ENCODE measurements around the gene CPE.

GRCh38 chr4:165508372-165509120 is 129.7 kb downstream of the CPE start:
- TF ChIP-seq CTCF (IDR thresholded peaks at IDR 0.05; ENCODE audit: insufficient read depth, low read length), result no peak
- TF ChIP-seq REST (IDR thresholded peaks at IDR 0.05; ENCODE audit: insufficient replicate concordance, low read depth), result no peak
- TF ChIP-seq POLR2AphosphoS5 (IDR thresholded peaks at IDR 0.05; ENCODE audit: low read depth), result no peak

All from HL-60 (cell line).